Uterus (tissue), 4 donors: ENCODE results near the gene RBM6. TPM values are rescaled to one million over a fixed set of nuclear protein-coding genes. Genes with fewer than 3 reads are reported as not detected.

Experiments
- DNase-seq, 2 donors: peaks; one replicate each; pipeline ENCODE4 v3.0.0-alpha.2; 2019 to 2020
- H3K27ac ChIP-seq, 2 donors: fragments of 200-600 bp; sonication (generic); 1 replicate in 1 of 2; 2 replicates in 1 of 2; pipeline ENCODE4 v1.5.1; 2016 to 2018
- H3K27me3 ChIP-seq, 2 donors: fragments of 200-600 bp; sonication (generic); one replicate each; pipeline ENCODE4 v1.5.1; 2018 to 2019; ENCODE audit warnings: control low read depth in 1 of 2
- H3K36me3 ChIP-seq, 2 donors: fragments of 200-600 bp; sonication (generic); one replicate each; pipeline ENCODE4 v1.5.1; 2019; ENCODE audit warnings: control low read depth in 1 of 2
- H3K4me1 ChIP-seq, 2 donors: fragments of 200-600 bp; sonication (generic); one replicate each; pipeline ENCODE4 v1.5.1; 2018 to 2019; ENCODE audit warnings: control low read depth in 1 of 2
- H3K4me3 ChIP-seq, 2 donors: fragments of 200-600 bp; sonication (generic); 1 replicate in 1 of 2; 2 replicates in 1 of 2; pipeline ENCODE4 v1.5.1; 2018 to 2019; ENCODE audit warnings: mild to moderate bottlenecking in 1 of 2
- H3K9me3 ChIP-seq, 2 donors: fragments of 200-600 bp; sonication (generic); one replicate each; pipeline ENCODE4 v1.5.1; 2019; ENCODE audit warnings: control low read depth in 1 of 2
- CTCF ChIP-seq, 4 experiments: fragments of 200-600 bp in 2 of 4; fragments of 450-650 bp in 2 of 4; sonication (generic) in 2 of 4; IDR thresholded peaks; one replicate each; pipeline ENCODE4 v1.5.1; 2016 to 2019; ENCODE audit warnings: antibody characterized with exemption in 4 of 4, mild to moderate bottlenecking in 2 of 4, moderate library complexity in 1 of 4
- POLR2A ChIP-seq, 2 donors: fragments of 450-650 bp; IDR thresholded peaks; one replicate each; pipeline ENCODE4 v1.6.1; 2016; ENCODE audit warnings: antibody characterized with exemption in 2 of 2, mild to moderate bottlenecking in 1 of 2, moderate library complexity in 1 of 2
- intact Hi-C: fragments of 100-400 bp; cut with DNase I; formaldehyde crosslinking; loops from one replicate; pipeline ENCODE4 v1.15.1; 2023; ENCODE audit warnings: low total_unique reads
- total RNA-seq, 4 donors: library from RNA; depleted of rRNA in 3 of 4; stranded (reverse); fragments of >200 nt in 3 of 4; gene quantifications; one replicate each; pipeline versions ENCODE4 v1.1.0 to v1.2.4, GENCODE V29; 2014 to 2023
- donor health status: DM: yes; HTN: yes; CAD: no.

RBM6 gene
- total RNA-seq, 4 donors from 2014 or later = 63.2 to 143 (median 116) TPM

GRCh38 chr3:49900491-49901153 lies 39.3 kb upstream of the RBM6 start:
- Histone ChIP-seq H3K36me3 (no peaks in the 10 kb centered on the region), H3K27ac (no peak overlapping the region), H3K9me3 (no peaks in the 10 kb centered on the region), H3K27me3 (no peaks in the 10 kb centered on the region), H3K4me3 (no peak overlapping the region), H3K4me1 (no peaks in the 10 kb centered on the region)
- intact Hi-C loops = no loop called here
- DNase-seq = no peak
- TF ChIP-seq POLR2A (IDR thresholded peaks at IDR 0.05) (no peak), CTCF (IDR thresholded peaks at IDR 0.05) (no peak)

DNA sequence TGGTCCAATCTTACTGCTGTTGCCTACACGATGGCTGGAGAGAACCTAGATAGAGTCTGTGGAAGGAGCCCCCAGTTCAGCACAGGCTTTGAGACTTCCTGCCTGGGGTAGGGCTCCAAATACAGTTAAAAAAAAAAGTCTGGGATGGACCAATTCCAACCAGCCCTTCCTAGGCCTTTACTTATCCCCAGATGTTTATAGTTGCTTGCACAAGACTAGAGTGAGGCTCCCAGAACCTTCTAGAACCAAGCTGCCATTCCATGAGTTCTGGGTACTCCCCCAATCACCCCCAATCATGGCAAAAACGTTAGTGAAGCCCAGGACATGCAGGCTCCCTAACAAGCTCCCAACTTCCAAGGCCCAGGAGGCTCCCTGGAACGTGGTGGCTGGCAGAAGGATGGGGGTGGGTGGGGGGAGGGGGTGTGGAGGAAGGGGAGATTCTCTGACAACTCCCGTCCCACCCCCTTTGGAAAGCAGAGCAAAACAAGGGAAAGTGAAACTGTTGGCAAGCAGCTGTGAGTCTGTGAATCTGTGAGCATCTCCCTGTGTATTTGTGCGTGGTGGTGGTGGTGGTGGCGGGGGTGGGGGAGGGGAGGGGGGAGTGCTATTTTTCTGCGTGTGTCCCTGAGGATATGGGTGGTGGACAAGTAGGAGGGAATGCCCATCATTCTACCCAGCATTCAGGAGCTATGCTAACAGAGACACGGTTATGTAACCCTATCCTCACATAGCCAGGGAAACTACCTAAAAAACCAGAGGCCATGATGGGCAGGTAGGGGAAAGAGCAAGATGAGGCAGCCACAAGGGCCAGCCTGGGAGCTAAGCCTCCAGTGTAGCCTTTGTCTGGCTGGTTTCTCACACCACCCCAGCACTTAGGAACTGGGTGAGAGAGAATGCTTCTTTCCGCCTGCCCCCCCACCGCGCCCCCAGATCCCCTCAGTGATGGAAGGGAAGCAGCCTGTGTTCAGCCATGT lies 38.3 kb upstream of the RBM6 start:
- no peak for DNase-seq
- H3K4me3 ChIP-seq = no peak overlapping the region
- intact Hi-C loops = no loop called here
- no peaks in the 10 kb centered on the region for H3K36me3 ChIP-seq
- no peak overlapping the region for H3K27ac ChIP-seq
- H3K4me1 ChIP-seq = no peaks in the 10 kb centered on the region
- no peaks in the 10 kb centered on the region for H3K27me3 ChIP-seq
- no peaks in the 10 kb centered on the region for H3K9me3 ChIP-seq
- TF ChIP-seq CTCF (IDR thresholded peaks at IDR 0.05) (no peak), POLR2A (IDR thresholded peaks at IDR 0.05) (no peak)

DNA sequence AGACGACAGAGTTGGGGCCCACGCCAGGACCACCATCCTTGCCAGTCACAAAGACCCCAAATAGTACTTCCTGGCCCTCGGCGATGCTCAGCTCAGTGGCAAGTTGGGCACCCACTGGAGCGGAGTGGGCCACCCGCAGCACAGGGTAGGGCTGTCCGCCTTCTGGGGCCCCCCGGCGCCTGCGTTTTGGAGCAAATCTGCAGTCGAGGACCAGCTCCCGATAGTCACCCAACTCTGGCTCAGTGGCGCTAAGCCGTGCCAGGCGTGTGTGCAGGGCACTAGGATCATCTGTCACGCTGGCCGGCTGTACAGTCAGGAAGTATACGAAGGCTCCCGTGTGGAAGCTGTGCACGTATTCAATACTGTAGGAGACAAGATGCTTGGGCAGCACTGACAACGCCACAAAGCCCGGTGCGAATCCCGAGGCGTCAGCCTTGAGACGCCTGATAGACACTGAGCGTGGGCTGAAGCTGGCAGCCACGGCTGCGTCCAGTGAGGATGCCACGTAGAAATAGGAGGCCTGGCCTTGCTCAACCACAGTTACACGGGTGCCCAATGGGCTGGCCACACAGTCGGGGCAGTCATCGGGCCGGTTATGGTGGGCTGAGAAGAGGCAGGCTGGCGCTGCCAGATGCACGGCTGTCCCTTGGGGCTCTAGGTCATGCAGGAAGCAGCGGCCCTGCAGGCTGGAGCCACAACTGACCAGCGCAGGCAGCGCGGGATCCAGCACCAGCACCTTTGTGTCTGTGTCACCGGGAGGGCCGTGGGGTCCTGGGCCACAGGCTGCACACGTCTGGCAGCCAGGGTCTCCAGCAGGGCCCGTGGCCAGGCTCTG lies 37.2 kb upstream of the RBM6 start:
- no peak for DNase-seq
- Histone ChIP-seq H3K4me3 (no peak overlapping the region), H3K4me1 (no peaks in the 10 kb centered on the region)

More for the DNA sequence above, 37.2 kb upstream of the RBM6 start:
- TF ChIP-seq CTCF (IDR thresholded peaks at IDR 0.05) (no peak), POLR2A (IDR thresholded peaks at IDR 0.05) (no peak)
- H3K27ac ChIP-seq = no peak overlapping the region
- H3K36me3 ChIP-seq = no peaks in the 10 kb centered on the region
- intact Hi-C loops = no loop called here
- H3K9me3 ChIP-seq = no peaks in the 10 kb centered on the region
- no peaks in the 10 kb centered on the region for H3K27me3 ChIP-seq
